HepG2 (cell line): Measurements from ENCODE around the gene PGAP3. TPM values are rescaled to one million over a fixed set of nuclear protein-coding genes. Genes with fewer than 3 reads are reported as not detected.
A peak's percentile ranks its signal among the peaks of the same experiment; 100 is the strongest.

Experiments
- BCL6 ChIP-seq: IDR thresholded peaks from 2 replicates; pipeline ENCODE4 v1.6.1; 2016; ENCODE audit warnings: missing genetic modification reagents, missing compliant biosample characterization
- SMAD3 ChIP-seq: sonication (generic); formaldehyde crosslinking; IDR thresholded peaks from 2 replicates; pipeline ENCODE4 v1.4.0; 2020; ENCODE audit warnings: missing genetic modification reagents
- SOX6 ChIP-seq, 2 experiments: fragments of 450-650 bp in 1 of 2; sonication (generic) in 1 of 2; formaldehyde crosslinking in 1 of 2; IDR thresholded peaks; 2 replicates each; pipeline versions ENCODE4 v1.4.0 to v1.6.1; 2017 to 2020; ENCODE audit warnings: antibody characterized with exemption in 1 of 2, mild to moderate bottlenecking in 1 of 2, missing genetic modification reagents in 1 of 2
- THRA ChIP-seq: sonication (generic); formaldehyde crosslinking; IDR thresholded peaks from 2 replicates; pipeline ENCODE4 v1.4.0; 2020; ENCODE audit warnings: missing genetic modification reagents, borderline replicate concordance
- TRIM24 ChIP-seq: sonication (generic); formaldehyde crosslinking; IDR thresholded peaks from 2 replicates; pipeline ENCODE4 v1.8.0; 2022; ENCODE audit warnings: mild to moderate bottlenecking, missing genetic modification reagents
- ZNF574 ChIP-seq: sonication (generic); formaldehyde crosslinking; IDR thresholded peaks from 2 replicates; pipeline ENCODE4 v1.4.0; 2020; ENCODE audit warnings: missing genetic modification reagents
- ZNF605 ChIP-seq: sonication (generic); formaldehyde crosslinking; IDR thresholded peaks from 2 replicates; pipeline ENCODE4 v1.8.0; 2022; ENCODE audit warnings: mild to moderate bottlenecking, missing genetic modification reagents
- ZNF644 ChIP-seq: IDR thresholded peaks from 2 replicates; pipeline ENCODE4 v1.6.1; 2016; ENCODE audit warnings: low read depth
- ZNF749 ChIP-seq: sonication (generic); formaldehyde crosslinking; IDR thresholded peaks from 2 replicates; pipeline ENCODE4 v1.8.0; 2022; ENCODE audit warnings: mild to moderate bottlenecking, missing genetic modification reagents, moderate library complexity, borderline replicate concordance
- polyA plus RNA-seq, 8 experiments: library from polyadenylated mRNA; depleted of rRNA in 3 of 8; stranded (reverse) in 7 of 8; unstranded in 1 of 8; fragments of >200 nt; fragmentation: Illumina TruSeq in 4 of 8; extraction: Trizol in 4 of 8; gene quantifications; 2 replicates each; pipeline versions ENCODE4 v1.2.1 to v1.2.3, GENCODE V29; 2011 to 2016; ENCODE audit warnings: low read depth in 4 of 8, missing spikeins in 1 of 8, mixed read lengths in 1 of 8; ENCODE audit not compliant: insufficient read depth in 1 of 8
- total RNA-seq, 5 experiments: library from RNA; depleted of rRNA; stranded (reverse); fragments of >200 nt; fragmentation: Illumina TruSeq; extraction: Trizol; gene quantifications; 2 replicates each; pipeline ENCODE4 v1.2.3, GENCODE V29; 2016; ENCODE audit warnings: low read depth in 1 of 5
- TF ChIP-seq, protein P1 (sequence below): fragments of 450-650 bp; IDR thresholded peaks from 2 replicates; pipeline ENCODE4 v1.6.1; 2017; ENCODE audit warnings: mild to moderate bottlenecking
- TF ChIP-seq, protein P2 (sequence below): sonication (generic); IDR thresholded peaks from 2 replicates; pipeline ENCODE4 v1.6.1; 2016; ENCODE audit warnings: low read depth, borderline replicate concordance
- TF ChIP-seq, protein P3 (sequence below), 2 experiments: sonication (generic) in 1 of 2; formaldehyde crosslinking in 1 of 2; IDR thresholded peaks; 2 replicates each; pipeline versions ENCODE4 v1.6.1 to v1.9.0; 2014 to 2022; ENCODE audit warnings: antibody characterized with exemption in 1 of 2, borderline replicate concordance in 1 of 2, inconsistent platforms in 1 of 2, low read depth in 1 of 2, missing genetic modification reagents in 1 of 2

Gene PGAP3
- total and polyA plus RNA-seq, 2 of the 13 experiments (the other 11 are each of a cell fraction or from before 2014, with no cell fraction given), result 11.9 to 14.6 TPM

GRCh38 chr17:39730095-39730921 is 42.5 kb upstream of the PGAP3 start, which contains the start of gene MIEN1 (continued):
- TF ChIP-seq, protein P1, sequence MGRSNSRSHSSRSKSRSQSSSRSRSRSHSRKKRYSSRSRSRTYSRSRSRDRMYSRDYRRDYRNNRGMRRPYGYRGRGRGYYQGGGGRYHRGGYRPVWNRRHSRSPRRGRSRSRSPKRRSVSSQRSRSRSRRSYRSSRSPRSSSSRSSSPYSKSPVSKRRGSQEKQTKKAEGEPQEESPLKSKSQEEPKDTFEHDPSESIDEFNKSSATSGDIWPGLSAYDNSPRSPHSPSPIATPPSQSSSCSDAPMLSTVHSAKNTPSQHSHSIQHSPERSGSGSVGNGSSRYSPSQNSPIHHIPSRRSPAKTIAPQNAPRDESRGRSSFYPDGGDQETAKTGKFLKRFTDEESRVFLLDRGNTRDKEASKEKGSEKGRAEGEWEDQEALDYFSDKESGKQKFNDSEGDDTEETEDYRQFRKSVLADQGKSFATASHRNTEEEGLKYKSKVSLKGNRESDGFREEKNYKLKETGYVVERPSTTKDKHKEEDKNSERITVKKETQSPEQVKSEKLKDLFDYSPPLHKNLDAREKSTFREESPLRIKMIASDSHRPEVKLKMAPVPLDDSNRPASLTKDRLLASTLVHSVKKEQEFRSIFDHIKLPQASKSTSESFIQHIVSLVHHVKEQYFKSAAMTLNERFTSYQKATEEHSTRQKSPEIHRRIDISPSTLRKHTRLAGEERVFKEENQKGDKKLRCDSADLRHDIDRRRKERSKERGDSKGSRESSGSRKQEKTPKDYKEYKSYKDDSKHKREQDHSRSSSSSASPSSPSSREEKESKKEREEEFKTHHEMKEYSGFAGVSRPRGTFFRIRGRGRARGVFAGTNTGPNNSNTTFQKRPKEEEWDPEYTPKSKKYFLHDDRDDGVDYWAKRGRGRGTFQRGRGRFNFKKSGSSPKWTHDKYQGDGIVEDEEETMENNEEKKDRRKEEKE, result no peak
- no peak for TF ChIP-seq TRIM24 (CRISPR knock-in tag)
- peak; percentile 80 for TF ChIP-seq SMAD3
- TF ChIP-seq, protein P2, sequence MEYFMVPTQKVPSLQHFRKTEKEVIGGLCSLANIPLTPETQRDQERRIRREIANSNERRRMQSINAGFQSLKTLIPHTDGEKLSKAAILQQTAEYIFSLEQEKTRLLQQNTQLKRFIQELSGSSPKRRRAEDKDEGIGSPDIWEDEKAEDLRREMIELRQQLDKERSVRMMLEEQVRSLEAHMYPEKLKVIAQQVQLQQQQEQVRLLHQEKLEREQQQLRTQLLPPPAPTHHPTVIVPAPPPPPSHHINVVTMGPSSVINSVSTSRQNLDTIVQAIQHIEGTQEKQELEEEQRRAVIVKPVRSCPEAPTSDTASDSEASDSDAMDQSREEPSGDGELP, result peak; percentile 45; the same call in 1 of the 2 replicates
- peak; percentile 97 for TF ChIP-seq ZNF574
- TF ChIP-seq ZNF644 (CRISPR knock-in tag), result no peak
- peak; percentile 86; the same call in 1 of the 2 replicates for TF ChIP-seq ZNF749
- TF ChIP-seq, protein P3, sequence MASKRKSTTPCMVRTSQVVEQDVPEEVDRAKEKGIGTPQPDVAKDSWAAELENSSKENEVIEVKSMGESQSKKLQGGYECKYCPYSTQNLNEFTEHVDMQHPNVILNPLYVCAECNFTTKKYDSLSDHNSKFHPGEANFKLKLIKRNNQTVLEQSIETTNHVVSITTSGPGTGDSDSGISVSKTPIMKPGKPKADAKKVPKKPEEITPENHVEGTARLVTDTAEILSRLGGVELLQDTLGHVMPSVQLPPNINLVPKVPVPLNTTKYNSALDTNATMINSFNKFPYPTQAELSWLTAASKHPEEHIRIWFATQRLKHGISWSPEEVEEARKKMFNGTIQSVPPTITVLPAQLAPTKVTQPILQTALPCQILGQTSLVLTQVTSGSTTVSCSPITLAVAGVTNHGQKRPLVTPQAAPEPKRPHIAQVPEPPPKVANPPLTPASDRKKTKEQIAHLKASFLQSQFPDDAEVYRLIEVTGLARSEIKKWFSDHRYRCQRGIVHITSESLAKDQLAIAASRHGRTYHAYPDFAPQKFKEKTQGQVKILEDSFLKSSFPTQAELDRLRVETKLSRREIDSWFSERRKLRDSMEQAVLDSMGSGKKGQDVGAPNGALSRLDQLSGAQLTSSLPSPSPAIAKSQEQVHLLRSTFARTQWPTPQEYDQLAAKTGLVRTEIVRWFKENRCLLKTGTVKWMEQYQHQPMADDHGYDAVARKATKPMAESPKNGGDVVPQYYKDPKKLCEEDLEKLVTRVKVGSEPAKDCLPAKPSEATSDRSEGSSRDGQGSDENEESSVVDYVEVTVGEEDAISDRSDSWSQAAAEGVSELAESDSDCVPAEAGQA (IDR thresholded peaks at IDR 0.05; ENCODE audit: low read depth), result 0 out of 2 replicates have a peak, but pooled peaks have one; percentile 32
- TF ChIP-seq, protein P3 (CRISPR knock-in tag; IDR thresholded peaks at IDR 0.05; ENCODE audit: borderline replicate concordance), result no peak
- no peak for TF ChIP-seq SOX6 (IDR thresholded peaks at IDR 0.05)
- peak; percentile 82 for TF ChIP-seq SOX6 (CRISPR knock-in tag; IDR thresholded peaks at IDR 0.05)
- TF ChIP-seq THRA (CRISPR knock-in tag), result peak; percentile 68; the same call in 1 of the 2 replicates
- 0 out of 2 replicates have a peak, but pooled peaks have one; percentile 35 for TF ChIP-seq ZNF605 (CRISPR knock-in tag)
- TF ChIP-seq BCL6 (CRISPR knock-in tag), result peak; percentile 61; the same call in 1 of the 2 replicates
